ENCODE results near the gene GYPA. TPM values are rescaled to one million over a fixed set of nuclear protein-coding genes. Genes with fewer than 3 reads are reported as not detected.

Gene GYPA
- total RNA-seq, 6 experiments from 2014 or later, result not detected

- Mint-ChIP-seq H3K27me3 (ENCODE audit: insufficient read depth) (peaks cover 2% of the 10 kb centered on the region; the same call in 1 of the 2 replicates), H3K4me1 (ENCODE audit: low read depth) (no peaks in the 10 kb centered on the region), H3K27ac (no peak overlapping the region), H3K4me3 (no peak overlapping the region), H3K36me3 (ENCODE audit: low read depth) (no peaks in the 10 kb centered on the region), H3K9me3 (no peaks in the 10 kb centered on the region)
- DNase-seq, result no peak
- TF ChIP-seq CTCF (IDR thresholded peaks at IDR 0.05), result no peak
Measured at GRCh38 chr4:144179152-144179739, 38.7 kb upstream of the GYPA start.

GRCh38 chr4:144178414-144178813, 37.9 kb upstream of the GYPA start:
- H3K36me3 Mint-ChIP-seq (ENCODE audit: low read depth), result no peaks in the 10 kb centered on the region
- no peak overlapping the region for H3K27ac Mint-ChIP-seq
- no peaks in the 10 kb centered on the region for H3K4me1 Mint-ChIP-seq (ENCODE audit: low read depth)
- peaks cover 3% of the 10 kb centered on the region; the same call in 1 of the 2 replicates for H3K27me3 Mint-ChIP-seq (ENCODE audit: insufficient read depth)
- no peak overlapping the region for H3K4me3 Mint-ChIP-seq
- TF ChIP-seq CTCF (IDR thresholded peaks at IDR 0.05), result no peak
- no peak for DNase-seq
- H3K9me3 Mint-ChIP-seq, result no peaks in the 10 kb centered on the region

GRCh38 chr4:144176476-144176875, 36.0 kb upstream of the GYPA start:
- Mint-ChIP-seq H3K27me3 (ENCODE audit: insufficient read depth) (peaks cover 5% of the 10 kb centered on the region; the same call in 1 of the 2 replicates), H3K9me3 (no peaks in the 10 kb centered on the region), H3K4me1 (ENCODE audit: low read depth) (no peaks in the 10 kb centered on the region), H3K4me3 (no peak overlapping the region), H3K27ac (no peak overlapping the region), H3K36me3 (ENCODE audit: low read depth) (no peaks in the 10 kb centered on the region)
- TF ChIP-seq CTCF (IDR thresholded peaks at IDR 0.05), result no peak
- no peak for DNase-seq

- Mint-ChIP-seq H3K9me3 (no peaks in the 10 kb centered on the region), H3K27me3 (ENCODE audit: insufficient read depth) (peaks cover 3% of the 10 kb centered on the region; the same call in 1 of the 2 replicates), H3K36me3 (ENCODE audit: low read depth) (no peaks in the 10 kb centered on the region), H3K4me3 (no peak overlapping the region), H3K4me1 (ENCODE audit: low read depth) (no peaks in the 10 kb centered on the region), H3K27ac (no peak overlapping the region)
- TF ChIP-seq CTCF (IDR thresholded peaks at IDR 0.05), result peak; percentile 77
- DNase-seq, result peak; percentile 66
Measured at GRCh38 chr4:144174401-144175067, 34.0 kb upstream of the GYPA start.

GRCh38 chr4:144171697-144172096, 31.2 kb upstream of the GYPA start:
- no peak for DNase-seq
- Mint-ChIP-seq H3K27ac (no peak overlapping the region), H3K9me3 (no peaks in the 10 kb centered on the region), H3K27me3 (ENCODE audit: insufficient read depth) (peaks cover 3% of the 10 kb centered on the region; the same call in 1 of the 2 replicates), H3K36me3 (ENCODE audit: low read depth) (no peaks in the 10 kb centered on the region), H3K4me3 (no peak overlapping the region), H3K4me1 (ENCODE audit: low read depth) (no peaks in the 10 kb centered on the region)
- TF ChIP-seq CTCF (IDR thresholded peaks at IDR 0.05), result no peak

Data from HFFc6 (cell line).